Measurements from ENCODE around the gene PPP1R15B.

The PPP1R15B gene

GRCh38 chr1:204377800-204378668, 33.6 kb downstream of the PPP1R15B start:
- Mint-ChIP-seq H3K27ac (peak overlapping the region; percentile 21), H3K4me1 (ENCODE audit: low read depth) (peaks cover 14% of the 10 kb centered on the region), H3K4me3 (peak overlapping the region; percentile 84), H3K9me3 (no peaks in the 10 kb centered on the region), H3K27me3 (peaks cover 16% of the 10 kb centered on the region), H3K36me3 (ENCODE audit: low read depth) (no peaks in the 10 kb centered on the region)

- peak overlapping the region; percentile 73 for H3K4me3 Mint-ChIP-seq
- H3K9me3 Mint-ChIP-seq, result no peaks in the 10 kb centered on the region
- no peaks in the 10 kb centered on the region for H3K36me3 Mint-ChIP-seq (ENCODE audit: low read depth)
- H3K27me3 Mint-ChIP-seq, result peaks cover 16% of the 10 kb centered on the region
- peaks cover 14% of the 10 kb centered on the region for H3K4me1 Mint-ChIP-seq (ENCODE audit: low read depth)
- H3K27ac Mint-ChIP-seq, result no peak overlapping the region
These were observed 34.5 kb downstream of the PPP1R15B start for GRCh38 chr1:204376919-204377799.

- H3K27me3 Mint-ChIP-seq, result peaks cover 16% of the 10 kb centered on the region
- no peak overlapping the region for H3K4me3 Mint-ChIP-seq
- H3K27ac Mint-ChIP-seq, result no peak overlapping the region
- H3K4me1 Mint-ChIP-seq (ENCODE audit: low read depth), result peaks cover 14% of the 10 kb centered on the region
- no peaks in the 10 kb centered on the region for H3K36me3 Mint-ChIP-seq (ENCODE audit: low read depth)
- H3K9me3 Mint-ChIP-seq, result no peaks in the 10 kb centered on the region
These were observed 35.2 kb downstream of the PPP1R15B start for GRCh38 chr1:204376465-204376864.

- H3K36me3 Mint-ChIP-seq (ENCODE audit: low read depth), result no peaks in the 10 kb centered on the region
- H3K9me3 Mint-ChIP-seq, result no peaks in the 10 kb centered on the region
- no peak overlapping the region for H3K4me3 Mint-ChIP-seq
- no peak overlapping the region for H3K27ac Mint-ChIP-seq
- peaks cover 12% of the 10 kb centered on the region for H3K27me3 Mint-ChIP-seq
- H3K4me1 Mint-ChIP-seq (ENCODE audit: low read depth), result peaks cover 14% of the 10 kb centered on the region
These were observed 37.7 kb downstream of the PPP1R15B start for GRCh38 chr1:204373911-204374310.

- Mint-ChIP-seq H3K27me3 (no peaks in the 10 kb centered on the region), H3K27ac (no peak overlapping the region), H3K9me3 (no peaks in the 10 kb centered on the region), H3K4me1 (ENCODE audit: low read depth) (peaks cover 3% of the 10 kb centered on the region), H3K36me3 (ENCODE audit: low read depth) (no peaks in the 10 kb centered on the region), H3K4me3 (no peak overlapping the region)
These were observed 41.4 kb downstream of the PPP1R15B start for GRCh38 chr1:204370176-204370575.

GRCh38 chr1:204368996-204369726, 42.5 kb downstream of the PPP1R15B start:
- Mint-ChIP-seq H3K27me3 (no peaks in the 10 kb centered on the region), H3K4me3 (no peak overlapping the region), H3K36me3 (ENCODE audit: low read depth) (no peaks in the 10 kb centered on the region), H3K4me1 (ENCODE audit: low read depth) (peaks cover 13% of the 10 kb centered on the region), H3K9me3 (no peaks in the 10 kb centered on the region), H3K27ac (no peak overlapping the region)

- Mint-ChIP-seq H3K4me3 (no peak overlapping the region), H3K27ac (no peak overlapping the region), H3K9me3 (no peaks in the 10 kb centered on the region)
These were observed 43.7 kb downstream of the PPP1R15B start for GRCh38 chr1:204367956-204368355.

GRCh38 chr1:204367193-204367858, 44.3 kb downstream of the PPP1R15B start:
- peaks cover 6% of the 10 kb centered on the region for H3K27me3 Mint-ChIP-seq

More at GRCh38 chr1:204367956-204368355, 43.7 kb downstream of the PPP1R15B start:
- no peaks in the 10 kb centered on the region for H3K36me3 Mint-ChIP-seq (ENCODE audit: low read depth)
- H3K4me1 Mint-ChIP-seq (ENCODE audit: low read depth), result peaks cover 25% of the 10 kb centered on the region
- H3K27me3 Mint-ChIP-seq, result no peaks in the 10 kb centered on the region

GRCh38 chr1:204366759-204367158, 44.9 kb downstream of the PPP1R15B start:
- no peaks in the 10 kb centered on the region for H3K9me3 Mint-ChIP-seq
- no peak overlapping the region for H3K4me3 Mint-ChIP-seq
- H3K27me3 Mint-ChIP-seq, result peaks cover 6% of the 10 kb centered on the region
- no peaks in the 10 kb centered on the region for H3K36me3 Mint-ChIP-seq (ENCODE audit: low read depth)
- H3K27ac Mint-ChIP-seq, result no peak overlapping the region
- peaks cover 32% of the 10 kb centered on the region for H3K4me1 Mint-ChIP-seq (ENCODE audit: low read depth)

More at GRCh38 chr1:204367193-204367858, 44.3 kb downstream of the PPP1R15B start:
- no peak overlapping the region for H3K4me3 Mint-ChIP-seq
- no peaks in the 10 kb centered on the region for H3K9me3 Mint-ChIP-seq
- no peak overlapping the region for H3K27ac Mint-ChIP-seq
- H3K4me1 Mint-ChIP-seq (ENCODE audit: low read depth), result peaks cover 31% of the 10 kb centered on the region
- no peaks in the 10 kb centered on the region for H3K36me3 Mint-ChIP-seq (ENCODE audit: low read depth)

GRCh38 chr1:204363335-204364114, 48.1 kb downstream of the PPP1R15B start:
- no peaks in the 10 kb centered on the region for H3K9me3 Mint-ChIP-seq
- H3K27ac Mint-ChIP-seq, result peak overlapping the region; percentile 53
- peaks cover 12% of the 10 kb centered on the region for H3K27me3 Mint-ChIP-seq
- no peaks in the 10 kb centered on the region for H3K36me3 Mint-ChIP-seq (ENCODE audit: low read depth)
- peaks cover 37% of the 10 kb centered on the region for H3K4me1 Mint-ChIP-seq (ENCODE audit: low read depth)
- H3K4me3 Mint-ChIP-seq, result peak overlapping the region; percentile 57

- Mint-ChIP-seq H3K4me3 (peak overlapping the region; percentile 57), H3K27me3 (peaks cover 12% of the 10 kb centered on the region), H3K27ac (peak overlapping the region; percentile 69), H3K4me1 (ENCODE audit: low read depth) (peaks cover 37% of the 10 kb centered on the region), H3K36me3 (ENCODE audit: low read depth) (no peaks in the 10 kb centered on the region), H3K9me3 (no peaks in the 10 kb centered on the region)
These were observed 48.7 kb downstream of the PPP1R15B start for GRCh38 chr1:204362984-204363334.

- no peaks in the 10 kb centered on the region for H3K9me3 Mint-ChIP-seq
- H3K4me1 Mint-ChIP-seq (ENCODE audit: low read depth), result peaks cover 37% of the 10 kb centered on the region
- H3K4me3 Mint-ChIP-seq, result no peak overlapping the region
- H3K27me3 Mint-ChIP-seq, result peaks cover 12% of the 10 kb centered on the region
- H3K36me3 Mint-ChIP-seq (ENCODE audit: low read depth), result no peaks in the 10 kb centered on the region
- no peak overlapping the region for H3K27ac Mint-ChIP-seq
These were observed 49.8 kb downstream of the PPP1R15B start for GRCh38 chr1:204361781-204362180.

- Mint-ChIP-seq H3K4me3 (no peak overlapping the region), H3K27me3 (peaks cover 12% of the 10 kb centered on the region), H3K36me3 (ENCODE audit: low read depth) (no peaks in the 10 kb centered on the region), H3K4me1 (ENCODE audit: low read depth) (peaks cover 37% of the 10 kb centered on the region), H3K27ac (no peak overlapping the region), H3K9me3 (no peaks in the 10 kb centered on the region)
These were observed 50.3 kb downstream of the PPP1R15B start for GRCh38 chr1:204361341-204361771.
